H9 (cell line): ENCODE measurements around the gene RNF183. TPM values are rescaled to one million over a fixed set of nuclear protein-coding genes. Genes with fewer than 3 reads are reported as not detected.

Experiments
- DNase-seq: peaks from one replicate; pipeline ENCODE4 v3.0.0-alpha.2; 2017
- H2AFZ ChIP-seq: one replicate; pipeline ENCODE4 v1.6.1; 2013; ENCODE audit warnings: mild to moderate bottlenecking, low read length, control low read depth, moderate library complexity
- H2AK5ac ChIP-seq: 2 replicates; pipeline ENCODE4 v1.6.1; 2013; ENCODE audit warnings: low read length, control low read depth, mixed read lengths; ENCODE audit not compliant: insufficient read length
- H2BK120ac ChIP-seq: one replicate; pipeline ENCODE4 v1.6.1; 2013; ENCODE audit warnings: low read depth, mild to moderate bottlenecking, low read length, control low read depth, inconsistent platforms; ENCODE audit not compliant: poor library complexity, severe bottlenecking
- H2BK12ac ChIP-seq: 2 replicates; pipeline ENCODE4 v1.6.1; 2013; ENCODE audit warnings: low read length, control low read depth, mixed read lengths, low read depth; ENCODE audit not compliant: insufficient read length
- H2BK15ac ChIP-seq: 2 replicates; pipeline ENCODE4 v1.6.1; 2013; ENCODE audit warnings: low read depth, low read length, control low read depth
- H2BK20ac ChIP-seq: one replicate; pipeline ENCODE4 v1.6.1; 2013; ENCODE audit warnings: low read depth, mild to moderate bottlenecking, low read length, control low read depth, inconsistent platforms; ENCODE audit not compliant: poor library complexity, severe bottlenecking
- H2BK5ac ChIP-seq: 2 replicates; pipeline ENCODE4 v1.6.1; 2013; ENCODE audit warnings: low read length, control low read depth, mixed read lengths; ENCODE audit not compliant: insufficient read length
- H3K14ac ChIP-seq: 2 replicates; pipeline ENCODE4 v1.6.1; 2013; ENCODE audit warnings: low read length, control low read depth; ENCODE audit not compliant: insufficient read depth
- H3K18ac ChIP-seq: 2 replicates; pipeline ENCODE4 v1.6.1; 2013; ENCODE audit warnings: low read depth, mild to moderate bottlenecking, mixed read lengths, low read length, control low read depth; ENCODE audit not compliant: insufficient read length
- H3K23ac ChIP-seq: 2 replicates; pipeline ENCODE4 v1.6.1; 2013; ENCODE audit warnings: low read length, control low read depth, mixed read lengths, low read depth; ENCODE audit not compliant: insufficient read length
- H3K23me2 ChIP-seq: 2 replicates; pipeline ENCODE4 v1.6.1; 2013; ENCODE audit warnings: low read depth, mild to moderate bottlenecking, mixed read lengths, low read length, control low read depth; ENCODE audit not compliant: insufficient read length, poor library complexity, severe bottlenecking
- H3K27ac ChIP-seq: 2 replicates; pipeline ENCODE4 v1.5.1; 2013; ENCODE audit warnings: low read length, control low read depth, mixed read lengths, low read depth; ENCODE audit not compliant: insufficient read length
- H3K27me3 ChIP-seq: 2 replicates; pipeline ENCODE4 v1.6.1; 2013; ENCODE audit warnings: low read length, control low read depth, inconsistent platforms; ENCODE audit not compliant: insufficient read depth
- H3K4ac ChIP-seq: 2 replicates; pipeline ENCODE4 v1.6.1; 2013; ENCODE audit warnings: low read depth, mild to moderate bottlenecking, control low read depth, inconsistent platforms, low read length, moderate library complexity
- H3K4me1 ChIP-seq: 2 replicates; pipeline ENCODE4 v1.6.1; 2013; ENCODE audit warnings: low read length, control low read depth, inconsistent platforms; ENCODE audit not compliant: insufficient read depth
- H3K4me2 ChIP-seq: 2 replicates; pipeline ENCODE4 v1.6.1; 2013; ENCODE audit warnings: low read length, control low read depth, mixed read lengths; ENCODE audit not compliant: insufficient read length, insufficient read depth
- H3K56ac ChIP-seq: 2 replicates; pipeline ENCODE4 v1.6.1; 2013; ENCODE audit warnings: low read depth, mild to moderate bottlenecking, mixed read lengths, low read length, control low read depth; ENCODE audit not compliant: insufficient read length
- H3K79me1 ChIP-seq: 2 replicates; pipeline ENCODE4 v1.6.1; 2013; ENCODE audit warnings: low read depth, mild to moderate bottlenecking, moderate library complexity, low read length, control low read depth, inconsistent platforms; ENCODE audit not compliant: insufficient read depth, poor library complexity, severe bottlenecking
- H3K79me2 ChIP-seq: 2 replicates; pipeline ENCODE4 v1.6.1; 2013; ENCODE audit warnings: low read length, control low read depth, inconsistent platforms; ENCODE audit not compliant: insufficient read depth
- H3K9ac ChIP-seq: 2 replicates; pipeline ENCODE4 v1.6.1; 2013; ENCODE audit warnings: low read length, control low read depth, mixed read lengths; ENCODE audit not compliant: insufficient read length; ENCODE audit errors: extremely low read depth
- H3K9me3 ChIP-seq: one replicate; pipeline ENCODE4 v1.6.1; 2013; ENCODE audit warnings: low read depth, low read length, inconsistent platforms; ENCODE audit not compliant: control insufficient read depth
- H3T11ph ChIP-seq: one replicate; pipeline ENCODE4 v1.6.1; 2013; ENCODE audit warnings: mild to moderate bottlenecking, low read length, control low read depth, inconsistent platforms
- H4K20me1 ChIP-seq: one replicate; pipeline ENCODE4 v1.6.1; 2013; ENCODE audit not compliant: control insufficient read depth, insufficient read length, insufficient read depth
- H4K5ac ChIP-seq: 2 replicates; pipeline ENCODE4 v1.6.1; 2013; ENCODE audit warnings: low read depth, mild to moderate bottlenecking, mixed read lengths, low read length, control low read depth; ENCODE audit not compliant: insufficient read length
- H4K8ac ChIP-seq: replicated peaks from 2 replicates; pipeline ENCODE4 v1.6.1; 2013; ENCODE audit warnings: low read length, control low read depth, mixed read lengths, low read depth; ENCODE audit not compliant: insufficient read length
- H4K91ac ChIP-seq: 2 replicates; pipeline ENCODE4 v1.6.1; 2013; ENCODE audit warnings: low read depth, mild to moderate bottlenecking, moderate library complexity, mixed read lengths, low read length, control low read depth; ENCODE audit not compliant: insufficient read length
- H3K27ac Mint-ChIP-seq, 3 experiments: 2 replicates in 2 of 3; 3 replicates in 1 of 3; pipeline ENCODE4 v1.8.0; 2020 to 2021; ENCODE audit warnings: mixed read lengths in 3 of 3, mild to moderate bottlenecking in 1 of 3, moderate library complexity in 1 of 3
- H3K27me3 Mint-ChIP-seq: 2 replicates; pipeline ENCODE4 v1.8.0; 2021; ENCODE audit warnings: low read depth, mild to moderate bottlenecking, moderate library complexity, mixed read lengths
- H3K36me3 Mint-ChIP-seq, 3 experiments: 2 replicates in 2 of 3; 3 replicates in 1 of 3; pipeline ENCODE4 v1.8.0; 2020 to 2021; ENCODE audit warnings: low read depth in 3 of 3, mixed read lengths in 3 of 3; ENCODE audit not compliant: insufficient read depth in 1 of 3
- H3K4me1 Mint-ChIP-seq, 2 experiments: 2 replicates each; pipeline ENCODE4 v1.8.0; 2020; ENCODE audit warnings: mixed read lengths in 2 of 2
- H3K4me3 Mint-ChIP-seq, 2 experiments: 2 replicates in 1 of 2; 3 replicates in 1 of 2; pipeline ENCODE4 v1.8.0; 2020 to 2021; ENCODE audit warnings: mild to moderate bottlenecking in 2 of 2, mixed read lengths in 2 of 2, moderate library complexity in 1 of 2
- H3K9me3 Mint-ChIP-seq, 2 experiments: 2 replicates in 1 of 2; 3 replicates in 1 of 2; pipeline ENCODE4 v1.8.0; 2020; ENCODE audit warnings: mild to moderate bottlenecking in 2 of 2, mixed read lengths in 2 of 2, moderate library complexity in 1 of 2
- CTCF ChIP-seq: fragments of 200-600 bp; sonication (generic); conservative IDR thresholded peaks from 3 replicates; pipeline ENCODE4 v1.8.0; 2021; ENCODE audit warnings: antibody characterized with exemption, mild to moderate bottlenecking
- WGBS: extraction: QIAGEN DNeasy Blood & Tissue Kit; methylation state at CpG from one replicate; pipeline ENCODE4 v1.1.7; 2013; ENCODE audit warnings: missing lambda C conversion rate, low lambda C conversion rate, mixed read lengths; ENCODE audit not compliant: insufficient read length; ENCODE audit errors: extremely low coverage; 5-methylcytosine and 5-hydroxymethylcytosine counted together
- total RNA-seq: library from RNA; stranded (reverse); gene quantifications from 2 replicates; pipeline ENCODE4 v1.2.1, GENCODE V29; 2021

The RNF183 gene
- total RNA-seq, 1 experiment from 2014 or later: 0.33 TPM

GRCh38 chr9:113348437-113348836, 45.3 kb upstream of the RNF183 start:
- H3K4me1 Mint-ChIP-seq: peaks cover 20 to 21% of the 10 kb centered on the region in 2 experiments
- TF ChIP-seq CTCF: no peak
- Histone ChIP-seq H3K27ac (no peak overlapping the region), H3K23ac (no peak overlapping the region), H2BK20ac (no peak overlapping the region), H4K8ac (no peak overlapping the region), H3K79me1 (no peaks in the 10 kb centered on the region), H3K4me1 (peaks cover 2% of the 10 kb centered on the region; the same call in 1 of the 2 replicates), H2BK12ac (no peak overlapping the region), H3K18ac (no peak overlapping the region), H3K9me3 (no peaks in the 10 kb centered on the region), H3K4ac (no peak overlapping the region), H3K23me2 (peaks cover 9% of the 10 kb centered on the region), H3K79me2 (no peaks in the 10 kb centered on the region), H3K56ac (no peak overlapping the region), H2BK15ac (no peak overlapping the region), H4K91ac (no peak overlapping the region), H2AK5ac (no peak overlapping the region), H3K27me3 (no peaks in the 10 kb centered on the region), H2BK5ac (no peak overlapping the region), H3K9ac (no peak overlapping the region), H3T11ph (no peak overlapping the region), H2BK120ac (no peak overlapping the region), H4K20me1 (no peaks in the 10 kb centered on the region), H3K14ac (no peak overlapping the region), H4K5ac (no peak overlapping the region), H3K4me2 (no peak overlapping the region), H2AFZ (no peak overlapping the region)
- no peak overlapping the region for H3K27ac Mint-ChIP-seq
- WGBS: no CpG with 5 or more reads among the region's 3 CpGs
- H3K4me3 Mint-ChIP-seq: peak overlapping the region in 1 of 2 experiments; percentile 60; a peak in 2 of 5 replicates
- DNase-seq: no peak
- no peaks in the 10 kb centered on the region; a peak in 1 of 7 replicates for H3K36me3 Mint-ChIP-seq
- no peaks in the 10 kb centered on the region for H3K9me3 Mint-ChIP-seq
- H3K27me3 Mint-ChIP-seq: peaks cover 50% of the 10 kb centered on the region
